ENCODE data around the gene ALDH2. TPM values are rescaled to one million over a fixed set of nuclear protein-coding genes. Genes with fewer than 3 reads are reported as not detected.
A peak's percentile ranks its signal among the peaks of the same experiment; 100 is the strongest.
"Not testable (repeated sequence)": the region's sequence is repeated elsewhere in the genome, so short reads cannot be mapped to it uniquely, and the experiment has no call there.

ALDH2 gene
- total RNA-seq, 1 donor from 2014 or later, result 23.9 TPM

DNA sequence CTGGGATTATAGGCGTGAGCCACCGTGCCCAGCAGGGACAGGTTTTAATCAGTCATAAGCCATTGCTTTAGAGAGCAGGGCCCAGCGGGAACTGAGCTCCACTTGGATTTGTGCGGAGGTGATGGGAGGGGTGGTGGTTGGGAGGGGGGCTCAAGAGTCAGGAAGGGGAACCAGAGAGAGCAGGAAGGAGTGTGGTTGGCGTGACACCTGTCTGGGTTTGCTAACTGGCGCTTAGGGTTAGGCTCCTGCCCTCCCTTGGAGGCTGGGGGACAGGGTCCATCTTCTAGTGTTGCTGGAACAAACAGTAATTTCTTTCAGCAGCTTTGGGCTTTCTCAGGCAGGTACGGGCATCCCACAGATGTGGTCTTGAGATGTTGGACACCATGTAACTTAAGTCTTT, 7.5 kb upstream of the ALDH2 start:
- no peak for DNase-seq

- peak; percentile 26 for DNase-seq
Measured at GRCh38 chr12:111759991-111760390, 6.7 kb upstream of the ALDH2 start.

GRCh38 chr12:111761099-111761498, 5.6 kb upstream of the ALDH2 start:
- DNase-seq, result no peak

GRCh38 chr12:111761706-111762105, 5.0 kb upstream of the ALDH2 start:
- DNase-seq, result no peak

DNA sequence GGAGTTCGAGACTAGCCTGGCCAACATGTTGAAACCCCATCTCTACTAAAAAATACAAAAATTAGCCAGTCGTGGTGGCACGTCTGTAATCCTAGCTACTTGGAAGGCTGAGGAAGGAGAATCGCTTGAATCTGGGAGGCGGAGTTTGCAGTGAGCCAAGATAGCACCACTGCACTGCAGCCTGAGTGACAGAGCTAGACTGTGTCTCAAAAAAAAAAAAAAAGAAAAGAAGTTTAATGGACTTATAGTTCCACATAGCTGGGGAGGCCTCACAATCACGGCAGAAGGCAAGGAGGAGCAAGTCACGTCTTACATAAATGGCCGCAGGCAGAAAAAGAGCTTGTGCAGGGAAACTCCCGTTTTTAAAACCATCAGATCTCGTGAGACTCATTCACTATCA, 3.2 kb upstream of the ALDH2 start:
- not testable (repeated sequence) for DNase-seq

- no peak for DNase-seq
Measured at GRCh38 chr12:111764120-111764821, 2.5 kb upstream of the ALDH2 start.

GRCh38 chr12:111767362-111768158, 827 bp downstream of the ALDH2 start:
- DNase-seq, result no peak

GRCh38 chr12:111768159-111768895, 1.6 kb downstream of the ALDH2 start:
- DNase-seq, result no peak

GRCh38 chr12:111769599-111769998, 2.9 kb downstream of the ALDH2 start:
- no peak for DNase-seq

- DNase-seq, result peak; percentile 60
Measured at GRCh38 chr12:111773801-111774551, 7.2 kb downstream of the ALDH2 start.

GRCh38 chr12:111775205-111776193, 8.8 kb downstream of the ALDH2 start:
- DNase-seq, result peak; percentile 92

DNA sequence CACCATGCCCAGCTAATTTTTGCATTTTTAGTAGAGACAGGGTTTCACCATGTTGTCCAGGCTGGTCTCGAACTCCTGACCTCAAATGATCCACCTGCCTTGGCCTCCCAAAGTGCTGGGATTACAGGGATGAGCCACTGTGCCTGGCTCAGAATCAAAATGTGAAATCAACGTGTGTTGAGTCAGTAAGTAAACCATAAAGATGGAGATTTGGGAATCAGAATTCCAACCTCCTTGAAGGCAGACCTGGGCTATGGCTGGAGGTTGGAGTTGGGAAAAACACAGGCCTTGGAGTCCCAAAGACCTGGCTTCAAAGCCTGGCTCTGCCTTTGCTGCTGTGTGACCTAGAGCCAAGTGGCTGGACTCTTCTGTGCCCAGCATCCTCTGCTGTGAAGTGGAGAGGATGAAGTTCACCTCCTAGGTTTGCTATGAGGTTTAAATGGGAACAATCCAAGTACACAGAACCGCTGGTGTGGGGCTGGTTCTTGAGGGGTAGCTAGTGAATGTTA, 10.2 kb downstream of the ALDH2 start:
- DNase-seq, result no peak

DNA sequence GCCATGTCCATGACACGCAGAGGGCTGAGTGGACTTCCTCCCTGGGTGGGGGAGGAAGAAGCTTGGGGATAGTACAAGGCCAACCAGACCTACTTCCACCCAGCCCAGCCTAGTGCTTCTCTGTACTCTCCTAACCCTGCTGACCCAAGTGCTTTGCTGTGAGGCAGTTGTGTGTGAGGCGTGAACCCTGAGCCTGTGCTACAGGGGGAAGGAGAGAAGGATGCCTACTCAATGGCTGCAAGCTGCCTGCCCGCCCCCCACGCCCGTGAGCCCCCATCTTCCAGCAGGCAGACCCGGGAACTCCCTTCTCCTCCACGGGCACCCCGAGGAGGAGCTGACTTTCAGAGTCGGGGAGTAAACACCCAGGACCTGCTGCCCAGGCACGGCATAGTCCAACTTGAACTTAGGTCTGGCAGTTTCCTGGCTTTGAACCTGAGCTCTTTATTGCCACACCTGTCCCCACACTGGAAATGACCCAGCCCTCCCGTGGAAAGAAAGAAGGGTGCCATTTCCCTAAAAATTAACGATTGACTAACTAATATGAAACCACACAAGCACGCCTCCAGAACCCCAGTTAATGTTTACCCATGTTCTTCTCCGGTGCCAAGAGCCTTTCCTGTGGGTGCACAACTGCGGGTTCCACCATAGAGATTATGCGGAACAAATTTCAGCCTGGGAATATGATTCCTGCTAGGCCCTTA, 10.8 kb downstream of the ALDH2 start:
- DNase-seq, result no peak

DNA sequence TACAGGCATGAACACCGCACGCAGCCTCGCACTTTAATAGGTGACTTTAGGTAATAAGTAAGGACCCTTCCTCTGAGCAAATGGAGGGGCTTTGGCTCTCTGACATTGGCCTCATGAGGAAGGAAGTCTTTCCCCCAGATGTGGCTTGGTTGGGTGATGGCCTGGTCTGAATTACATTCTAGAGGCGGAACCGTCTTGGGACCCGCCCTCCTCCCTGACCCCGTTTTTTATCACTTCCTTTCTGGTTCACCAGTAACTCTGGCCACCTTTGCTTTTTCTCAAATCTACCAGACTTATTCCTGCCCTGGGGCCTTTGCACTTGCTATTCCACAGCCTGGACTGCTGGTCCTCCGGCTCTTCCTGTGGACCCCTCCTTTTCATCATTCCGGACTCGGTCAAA, 13.4 kb downstream of the ALDH2 start:
- DNase-seq, result no peak

DNA sequence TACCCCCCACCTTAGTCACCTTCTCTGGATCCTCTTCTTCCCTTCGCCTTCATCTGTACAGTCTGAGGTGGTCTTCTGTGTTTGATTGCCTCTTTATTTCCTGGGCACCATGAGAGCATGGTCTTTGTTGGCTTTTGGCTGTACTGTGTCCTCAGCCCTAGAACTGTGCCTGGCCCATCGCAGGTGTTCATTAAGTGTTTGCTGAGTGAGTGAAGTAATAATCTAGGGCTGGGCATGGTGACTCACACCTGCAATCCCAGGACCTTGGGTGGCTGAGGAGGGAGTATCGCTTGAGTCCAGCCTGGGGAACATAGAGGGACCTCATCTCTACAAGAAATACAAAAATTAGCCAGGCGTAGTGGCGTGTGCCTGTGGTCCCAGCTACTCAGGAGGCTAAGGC, 13.9 kb downstream of the ALDH2 start:
- no peak for DNase-seq

- no peak for DNase-seq
Measured at GRCh38 chr12:111781085-111781658, 14.4 kb downstream of the ALDH2 start.

DNA sequence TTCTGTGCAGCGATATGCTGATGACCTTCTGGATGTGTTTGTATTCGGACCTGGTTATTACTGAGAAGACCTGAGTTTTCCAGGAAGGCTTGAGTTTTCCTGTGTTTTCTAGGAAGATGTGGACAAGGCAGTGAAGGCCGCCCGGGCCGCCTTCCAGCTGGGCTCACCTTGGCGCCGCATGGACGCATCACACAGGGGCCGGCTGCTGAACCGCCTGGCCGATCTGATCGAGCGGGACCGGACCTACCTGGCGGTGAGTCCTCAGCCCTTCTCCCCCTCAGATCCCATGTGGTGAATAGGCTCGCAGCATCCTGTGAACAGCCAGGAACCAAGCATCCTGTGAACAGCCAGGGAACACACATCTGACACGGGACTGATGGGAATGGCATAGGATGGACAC, 16.3 kb downstream of the ALDH2 start:
- no peak for DNase-seq

DNA sequence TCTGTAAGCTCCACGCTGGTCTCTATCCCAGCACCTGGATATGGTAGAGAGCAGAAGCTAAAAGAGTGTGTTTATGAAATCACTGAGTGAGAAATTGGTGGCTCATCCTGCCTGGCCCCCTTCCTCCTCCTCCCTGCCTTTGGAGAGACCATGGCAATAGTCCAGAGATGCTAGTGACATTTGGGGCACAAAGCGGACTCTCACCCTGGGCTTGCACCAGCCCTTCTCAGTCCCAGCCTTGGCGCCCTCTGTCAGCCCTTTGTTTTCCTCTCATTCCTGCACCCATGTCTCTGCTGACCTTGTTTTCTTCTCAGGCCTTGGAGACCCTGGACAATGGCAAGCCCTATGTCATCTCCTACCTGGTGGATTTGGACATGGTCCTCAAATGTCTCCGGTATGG, 18.2 kb downstream of the ALDH2 start:
- no peak for DNase-seq

DNA sequence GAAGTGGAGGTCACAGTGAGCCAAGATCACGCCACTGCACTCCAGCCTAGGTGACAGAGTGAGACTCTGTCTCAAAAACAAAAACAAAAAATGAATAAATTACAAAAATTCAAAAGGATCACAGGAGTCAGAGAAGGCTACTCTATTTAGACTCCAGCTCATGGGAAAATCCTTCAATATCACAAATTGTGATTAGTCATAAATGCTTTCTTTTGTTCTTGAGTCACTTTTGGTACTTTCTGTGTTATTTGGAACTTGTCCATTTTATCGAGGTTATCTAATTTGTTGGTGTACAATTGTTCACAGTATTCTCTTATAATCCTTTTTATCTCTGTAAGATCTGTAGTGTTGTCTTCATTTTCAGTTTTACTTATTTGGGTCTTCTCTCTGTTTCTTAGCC, 18.9 kb downstream of the ALDH2 start:
- no peak for DNase-seq

DNA sequence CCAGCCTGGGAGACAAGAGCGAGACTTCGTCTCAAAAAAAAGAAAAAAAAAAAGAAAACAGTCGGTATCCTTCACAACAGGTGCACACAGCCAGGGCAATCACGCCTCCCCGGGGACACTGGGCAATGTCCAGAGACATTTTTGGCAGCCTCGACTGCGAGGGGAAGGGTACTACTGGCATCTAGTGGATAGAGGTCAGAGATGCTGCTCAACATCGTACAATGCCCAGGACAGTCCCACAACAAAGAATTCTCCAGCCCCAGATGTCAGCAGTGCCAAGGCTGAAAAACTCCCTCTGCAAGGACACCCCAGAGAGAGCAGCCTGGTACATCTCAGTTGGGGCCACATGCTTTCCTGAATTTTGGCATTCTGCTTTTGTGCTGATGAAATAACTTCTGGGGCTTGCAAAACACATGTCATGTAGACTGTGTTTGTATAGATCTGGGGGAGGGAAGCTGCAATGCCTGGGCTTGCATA, 21.5 kb downstream of the ALDH2 start:
- peak; percentile 26 for DNase-seq
